Parathyroid adenoma (tissue), 2 donors: ENCODE measurements around the gene PGM2L1.
"Not testable (repeated sequence)": the region's sequence is repeated elsewhere in the genome, so short reads cannot be mapped to it uniquely, and the experiment has no call there.

Experiments used
- H2AFZ ChIP-seq: fragments of 300-600 bp; sonication (generic); one replicate; pipeline ENCODE4 v1.7.0; 2017; ENCODE audit warnings: antibody characterized with exemption, mild to moderate bottlenecking
- H3K27ac ChIP-seq: fragments of 300-600 bp; sonication (generic); one replicate; pipeline ENCODE4 v1.7.0; 2017
- H3K27me3 ChIP-seq: fragments of 300-600 bp; sonication (generic); one replicate; pipeline ENCODE4 v1.7.0; 2017; ENCODE audit warnings: low read length; ENCODE audit not compliant: control insufficient read depth, insufficient read depth
- H3K36me3 ChIP-seq: fragments of 300-600 bp; sonication (generic); one replicate; pipeline ENCODE4 v1.7.0; 2017; ENCODE audit warnings: low read length; ENCODE audit not compliant: control insufficient read depth, insufficient read depth
- H3K4me1 ChIP-seq: fragments of 300-600 bp; sonication (generic); one replicate; pipeline ENCODE4 v1.7.0; 2017; ENCODE audit warnings: control low read depth
- H3K4me2 ChIP-seq: fragments of 300-600 bp; sonication (generic); one replicate; pipeline ENCODE4 v1.7.0; 2017; ENCODE audit warnings: low read length
- H3K4me3 ChIP-seq: fragments of 300-600 bp; sonication (generic); one replicate; pipeline ENCODE4 v1.7.0; 2017; ENCODE audit warnings: low read depth, low read length
- H3K79me2 ChIP-seq: fragments of 300-600 bp; sonication (generic); one replicate; pipeline ENCODE4 v1.7.0; 2017; ENCODE audit warnings: control low read depth
- H3K9ac ChIP-seq: fragments of 300-600 bp; sonication (generic); one replicate; pipeline ENCODE4 v1.7.0; 2017; ENCODE audit warnings: mild to moderate bottlenecking
- H3K9me3 ChIP-seq: fragments of 300-600 bp; sonication (generic); one replicate; pipeline ENCODE4 v1.7.0; 2017; ENCODE audit warnings: low read length; ENCODE audit not compliant: control insufficient read depth
- TF ChIP-seq, protein P1 (sequence below): fragments of 300-600 bp; sonication (generic); IDR thresholded peaks from one replicate; pipeline ENCODE4 v1.7.0; 2017; ENCODE audit warnings: antibody characterized with exemption, mild to moderate bottlenecking
- donor health status: primary hyperparathyroidism.

The PGM2L1 gene

DNA sequence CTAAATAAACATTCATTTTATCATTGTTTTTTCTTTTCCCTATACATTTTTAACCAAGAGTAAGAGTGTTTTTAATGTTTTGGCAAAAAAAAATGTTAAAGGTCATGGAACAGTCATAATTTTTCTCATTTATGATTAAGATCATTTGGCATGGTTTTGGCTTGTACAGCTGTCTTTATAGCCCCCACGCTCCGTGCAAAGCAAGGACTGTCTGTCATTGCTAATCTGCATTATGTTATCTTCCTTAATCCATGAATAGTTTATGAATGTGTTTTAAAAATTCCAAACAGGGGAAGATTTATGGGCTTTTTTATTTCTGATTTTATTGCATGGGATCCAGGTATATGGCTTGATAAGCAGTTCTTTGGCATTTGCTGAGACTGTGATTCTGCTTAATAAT lies 28.1 kb downstream of the PGM2L1 start:
- no peaks in the 10 kb centered on the region for H3K9me3 ChIP-seq
- TF ChIP-seq, protein P1, sequence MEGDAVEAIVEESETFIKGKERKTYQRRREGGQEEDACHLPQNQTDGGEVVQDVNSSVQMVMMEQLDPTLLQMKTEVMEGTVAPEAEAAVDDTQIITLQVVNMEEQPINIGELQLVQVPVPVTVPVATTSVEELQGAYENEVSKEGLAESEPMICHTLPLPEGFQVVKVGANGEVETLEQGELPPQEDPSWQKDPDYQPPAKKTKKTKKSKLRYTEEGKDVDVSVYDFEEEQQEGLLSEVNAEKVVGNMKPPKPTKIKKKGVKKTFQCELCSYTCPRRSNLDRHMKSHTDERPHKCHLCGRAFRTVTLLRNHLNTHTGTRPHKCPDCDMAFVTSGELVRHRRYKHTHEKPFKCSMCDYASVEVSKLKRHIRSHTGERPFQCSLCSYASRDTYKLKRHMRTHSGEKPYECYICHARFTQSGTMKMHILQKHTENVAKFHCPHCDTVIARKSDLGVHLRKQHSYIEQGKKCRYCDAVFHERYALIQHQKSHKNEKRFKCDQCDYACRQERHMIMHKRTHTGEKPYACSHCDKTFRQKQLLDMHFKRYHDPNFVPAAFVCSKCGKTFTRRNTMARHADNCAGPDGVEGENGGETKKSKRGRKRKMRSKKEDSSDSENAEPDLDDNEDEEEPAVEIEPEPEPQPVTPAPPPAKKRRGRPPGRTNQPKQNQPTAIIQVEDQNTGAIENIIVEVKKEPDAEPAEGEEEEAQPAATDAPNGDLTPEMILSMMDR, result no peak

DNA sequence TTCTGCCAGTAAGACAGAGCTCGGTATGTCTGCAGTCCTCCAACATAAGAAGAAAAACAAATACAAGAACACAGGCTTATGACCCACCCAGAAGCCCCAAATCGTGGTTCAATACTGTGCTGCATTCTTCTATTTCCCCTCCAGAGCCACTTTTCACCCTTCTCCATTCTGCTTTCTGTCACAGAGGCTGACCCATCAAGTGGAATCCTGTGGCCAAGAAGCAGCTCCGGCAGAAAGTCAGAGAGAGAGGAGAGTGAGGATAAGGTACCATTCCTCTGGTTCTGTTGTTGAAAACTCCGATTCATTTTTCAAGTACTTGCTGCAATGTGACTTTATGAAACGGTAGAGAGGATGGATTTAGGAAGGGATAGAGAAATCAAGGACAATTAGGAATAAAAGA lies 30.4 kb downstream of the PGM2L1 start:
- no peak overlapping the region for H3K4me2 ChIP-seq
- H3K27me3 ChIP-seq, result no peaks in the 10 kb centered on the region
- TF ChIP-seq, protein P1, result no peak
- no peaks in the 10 kb centered on the region for H3K36me3 ChIP-seq
- no peaks in the 10 kb centered on the region for H3K4me1 ChIP-seq
- H3K79me2 ChIP-seq, result no peaks in the 10 kb centered on the region
- no peak overlapping the region for H3K27ac ChIP-seq
- no peak overlapping the region for H3K4me3 ChIP-seq
- H3K9ac ChIP-seq, result no peak overlapping the region
- H3K9me3 ChIP-seq, result no peaks in the 10 kb centered on the region
- H2AFZ ChIP-seq, result no peak overlapping the region

More for the DNA sequence above, 28.1 kb downstream of the PGM2L1 start:
- Histone ChIP-seq H3K79me2 (no peaks in the 10 kb centered on the region), H3K9ac (no peak overlapping the region), H3K4me3 (no peak overlapping the region), H2AFZ (no peak overlapping the region), H3K27me3 (no peaks in the 10 kb centered on the region), H3K4me2 (no peak overlapping the region), H3K4me1 (no peaks in the 10 kb centered on the region), H3K36me3 (no peaks in the 10 kb centered on the region), H3K27ac (no peak overlapping the region)

DNA sequence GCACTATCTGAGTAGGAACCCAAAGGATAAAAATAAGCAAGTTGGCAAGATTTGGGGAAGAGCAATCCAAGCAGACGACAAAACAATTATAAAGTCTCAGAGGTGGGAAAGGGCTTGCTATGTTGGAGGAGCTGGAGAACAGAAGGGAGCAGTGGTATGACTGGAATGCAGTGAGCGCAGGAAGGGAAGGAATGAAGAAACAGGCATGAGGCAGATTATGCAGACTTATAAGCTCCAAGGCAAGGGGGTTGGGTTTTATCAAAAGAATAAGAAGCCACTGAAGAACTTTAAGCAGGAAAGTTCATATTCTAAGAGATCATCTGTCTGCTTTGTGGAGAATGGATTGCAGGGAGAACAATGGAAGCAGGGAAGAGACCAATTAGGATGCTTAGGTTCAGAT lies 31.7 kb downstream of the PGM2L1 start:
- Histone ChIP-seq H3K36me3 (no peaks in the 10 kb centered on the region), H3K4me3 (no peak overlapping the region), H3K4me1 (no peaks in the 10 kb centered on the region), H2AFZ (no peak overlapping the region), H3K79me2 (no peaks in the 10 kb centered on the region), H3K4me2 (no peak overlapping the region), H3K27ac (no peak overlapping the region), H3K9ac (no peak overlapping the region), H3K9me3 (no peaks in the 10 kb centered on the region), H3K27me3 (no peaks in the 10 kb centered on the region)
- TF ChIP-seq, protein P1, result no peak

DNA sequence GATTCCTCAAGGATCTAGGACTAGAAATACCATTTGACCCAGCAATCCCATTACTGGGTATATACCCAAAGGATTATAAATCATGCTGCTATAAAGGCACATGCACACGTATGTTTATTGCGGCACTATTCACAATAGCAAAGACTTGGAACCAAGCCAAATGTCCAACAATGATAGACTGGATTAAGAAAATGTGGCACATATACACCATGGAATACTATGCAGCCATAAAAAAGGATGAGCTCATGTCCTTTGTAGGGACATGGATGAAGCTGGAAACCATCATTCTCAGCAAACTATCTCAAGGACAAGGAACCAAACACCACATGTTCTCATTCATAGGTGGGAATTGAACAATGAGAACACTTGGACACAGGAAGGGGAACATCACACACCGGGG lies 32.4 kb downstream of the PGM2L1 start:
- not testable (repeated sequence) for H3K27ac ChIP-seq, H3K27me3 ChIP-seq, H3K4me3 ChIP-seq, H3K9ac ChIP-seq, H3K9me3 ChIP-seq, H3K36me3 ChIP-seq, H3K4me1 ChIP-seq, H3K4me2 ChIP-seq, H3K79me2 ChIP-seq, H2AFZ ChIP-seq

DNA sequence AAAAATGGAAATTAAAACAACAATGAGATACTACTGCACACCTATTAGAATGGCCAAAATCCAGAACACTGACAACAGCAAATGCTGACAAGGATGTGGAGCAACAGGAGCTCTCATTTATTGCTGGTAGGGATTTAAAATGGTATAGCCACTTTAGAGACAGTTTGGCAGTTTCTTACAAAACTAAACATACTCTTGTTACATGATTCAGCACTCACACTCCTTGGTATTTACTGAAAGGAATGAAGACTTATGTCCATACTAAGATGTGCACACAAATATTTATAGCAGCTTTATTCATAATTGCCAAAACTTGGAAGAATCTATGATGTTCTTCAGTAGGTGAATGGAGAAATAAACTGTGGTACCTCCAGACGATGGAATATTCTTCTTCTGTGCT lies 40.8 kb downstream of the PGM2L1 start:
- no peak overlapping the region for H2AFZ ChIP-seq
- no peaks in the 10 kb centered on the region for H3K4me1 ChIP-seq
- H3K4me3 ChIP-seq, result no peak overlapping the region
- no peaks in the 10 kb centered on the region for H3K79me2 ChIP-seq
- no peak overlapping the region for H3K4me2 ChIP-seq
- no peaks in the 10 kb centered on the region for H3K9me3 ChIP-seq
- H3K9ac ChIP-seq, result no peak overlapping the region
- TF ChIP-seq, protein P1, result no peak
- H3K27ac ChIP-seq, result no peak overlapping the region
- H3K36me3 ChIP-seq, result no peaks in the 10 kb centered on the region
- no peaks in the 10 kb centered on the region for H3K27me3 ChIP-seq
